KBM-7 (cell line): ENCODE results near the gene OR6K6.

Experiments used
- DNase-seq: peaks from one replicate; pipeline ENCODE4 v3.0.0-alpha.2; 2015
- in situ Hi-C: fragments of 300-500 bp; cut with MboI; formaldehyde crosslinking; loops from 2 replicates; pipeline ENCODE4 v1.14.3; 2020; ENCODE audit warnings: low sequenced_read_pairs, low pct_unique_long_range_greater_than_20kb, mixed read lengths

The OR6K6 gene

DNA sequence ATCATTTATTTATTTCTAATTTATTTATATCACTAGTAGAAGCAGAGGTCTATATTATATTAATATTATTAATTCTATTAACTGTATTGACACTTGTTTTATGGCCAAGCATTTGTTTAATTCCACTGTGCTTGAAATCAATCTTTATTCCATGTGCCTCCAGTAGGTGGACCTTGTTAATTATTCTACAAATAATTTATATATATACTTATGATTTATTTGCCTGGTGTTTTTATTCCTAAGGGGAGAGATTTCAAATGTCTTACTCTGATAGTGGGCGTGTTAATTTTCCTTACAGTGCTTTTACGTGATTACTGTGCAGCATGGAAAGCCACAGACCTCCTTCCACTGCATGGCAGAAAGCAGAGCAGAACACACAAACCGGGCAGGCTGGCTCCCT lies 44.0 kb downstream of the OR6K6 start:
- in situ Hi-C loops = loop anchor here (25.0 kb wide), 1 partner anchor 189 kb away; no protein-coding TSS in a partner anchor
- DNase-seq = no peak

- in situ Hi-C loops = loop anchor here (25.0 kb wide), 1 partner anchor 188 kb away; no protein-coding TSS in a partner anchor
- DNase-seq = no peak
Measured at GRCh38 chr1:158799689-158800088, 45.2 kb downstream of the OR6K6 start.

DNA sequence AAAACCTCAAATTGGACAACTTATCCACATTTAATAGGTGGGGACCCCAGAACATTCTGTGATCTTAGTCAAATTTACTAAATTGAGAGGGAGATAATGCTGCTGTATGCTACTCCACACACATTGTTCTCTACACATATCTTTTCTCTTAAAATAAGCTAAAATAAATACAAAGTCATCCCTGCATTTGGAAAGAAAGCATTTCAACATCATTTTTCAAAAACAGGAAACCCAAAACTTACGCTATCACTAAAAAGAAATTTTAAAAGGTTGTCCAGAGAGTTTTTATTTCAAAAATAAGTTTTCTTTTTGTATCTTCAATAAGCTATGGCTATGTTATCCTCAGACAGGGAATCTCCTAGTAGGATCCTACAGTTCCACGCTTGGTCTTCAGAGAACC lies 46.0 kb downstream of the OR6K6 start:
- in situ Hi-C loops = no loop called here

GRCh38 chr1:158801396-158801795 lies 46.9 kb downstream of the OR6K6 start:
- in situ Hi-C loops = no loop called here
- no peak for DNase-seq

More for the DNA sequence above, 46.0 kb downstream of the OR6K6 start:
- no peak for DNase-seq

- in situ Hi-C loops = no loop called here
- DNase-seq = no peak
Measured at GRCh38 chr1:158803678-158804077, 49.2 kb downstream of the OR6K6 start.
